H1 (cell line): ENCODE results near the gene SKOR2. TPM values are rescaled to one million over a fixed set of nuclear protein-coding genes. Genes with fewer than 3 reads are reported as not detected.

Source experiments
- CTCF ChIA-PET: fragments of 300-600 bp; sonication (Branson Sonifier 250); formaldehyde crosslinking; loops from one replicate; lab custom pipeline; 2021; ENCODE audit not compliant: partially characterized antibody; lab: Charles Lee
- POLR2A ChIA-PET: fragments of 300-600 bp; sonication (Branson Sonifier 250); formaldehyde crosslinking; loops from one replicate; lab custom pipeline; 2021; ENCODE audit warnings: inconsistent platforms; ENCODE audit not compliant: partially characterized antibody; lab: Charles Lee
- DNase-seq, 2 experiments: peaks; one replicate each; pipeline versions ENCODE4 v3.0.0 to v3.0.0-alpha.2; 2010 to 2022; ENCODE audit warnings: low spot score in 2 of 2, low read depth in 1 of 2, mixed read lengths in 1 of 2
- FAIRE-seq: peaks from 2 replicates; lab custom pipeline; 2011; peaks lifted over from hg19 to GRCh38; lab: Jason Lieb, UNC
- H2AFZ ChIP-seq: 2 replicates; pipeline ENCODE4 v1.8.1; 2012; ENCODE audit warnings: low read length, inconsistent platforms
- H2AK5ac ChIP-seq: 2 replicates; pipeline ENCODE4 v1.6.1; 2013; ENCODE audit warnings: low read depth, low read length
- H2BK120ac ChIP-seq: replicated peaks from 2 replicates; pipeline ENCODE3; 2013; ENCODE audit warnings: low read depth, low read length, inconsistent platforms
- H2BK12ac ChIP-seq: 2 replicates; pipeline ENCODE4 v1.6.1; 2013; ENCODE audit warnings: low read depth, low read length
- H2BK15ac ChIP-seq: 2 replicates; pipeline ENCODE4 v1.6.1; 2013; ENCODE audit warnings: low read length
- H2BK20ac ChIP-seq: 2 replicates; pipeline ENCODE4 v1.6.1; 2013; ENCODE audit warnings: low read length
- H2BK5ac ChIP-seq: 2 replicates; pipeline ENCODE4 v1.6.1; 2013; ENCODE audit warnings: low read depth, low read length
- H3K14ac ChIP-seq: 2 replicates; pipeline ENCODE4 v1.6.1; 2013; ENCODE audit warnings: inconsistent platforms; ENCODE audit not compliant: insufficient read length
- H3K18ac ChIP-seq: 2 replicates; pipeline ENCODE4 v1.6.1; 2013; ENCODE audit warnings: low read length; ENCODE audit errors: extremely low read depth
- H3K23ac ChIP-seq: 2 replicates; pipeline ENCODE4 v1.6.1; 2013; ENCODE audit warnings: inconsistent platforms; ENCODE audit not compliant: insufficient read length
- H3K23me2 ChIP-seq: 2 replicates; pipeline ENCODE4 v1.6.1; 2013; ENCODE audit warnings: low read depth, low read length
- H3K27ac ChIP-seq: 2 replicates; pipeline ENCODE4 v1.6.1; 2011; ENCODE audit warnings: low read depth, low read length, inconsistent platforms
- H3K27me3 ChIP-seq, 4 experiments: replicated peaks in 1 of 4; 1 replicate in 1 of 4; 2 replicates in 3 of 4; pipeline versions ENCODE4 v1.6.1 to v1.8.1; 2011 to 2013; ENCODE audit warnings: low read length in 3 of 4, mild to moderate bottlenecking in 3 of 4, inconsistent platforms in 2 of 4, mixed read lengths in 2 of 4, moderate library complexity in 1 of 4; ENCODE audit not compliant: control insufficient read depth in 3 of 4, insufficient read depth in 3 of 4; ENCODE audit errors: extremely low read depth in 1 of 4
- H3K36me3 ChIP-seq, 4 experiments: 2 replicates each; pipeline versions ENCODE4 v1.6.1 to v1.8.1; 2011 to 2013; ENCODE audit warnings: mild to moderate bottlenecking in 4 of 4, low read length in 3 of 4, moderate library complexity in 2 of 4, control low read depth in 1 of 4, inconsistent platforms in 1 of 4; ENCODE audit not compliant: insufficient read depth in 4 of 4, control insufficient read depth in 2 of 4
- H3K4ac ChIP-seq: replicated peaks from 2 replicates; pipeline ENCODE3; 2013; ENCODE audit warnings: low read length, low read depth, mixed read lengths, inconsistent platforms; ENCODE audit not compliant: insufficient read length
- H3K4me1 ChIP-seq, 4 experiments: replicated peaks in 1 of 4; 1 replicate in 1 of 4; 2 replicates in 3 of 4; pipeline versions ENCODE4 v1.6.1 to v1.8.1; 2011 to 2013; ENCODE audit warnings: low read length in 3 of 4, inconsistent platforms in 2 of 4, mixed read lengths in 1 of 4; ENCODE audit not compliant: insufficient read depth in 4 of 4, control insufficient read depth in 3 of 4
- H3K4me2 ChIP-seq, 2 experiments: 2 replicates each; pipeline versions ENCODE4 v1.6.1 to v1.8.1; 2011 to 2013; ENCODE audit warnings: low read depth in 2 of 2, low read length in 2 of 2, control low read depth in 1 of 2, inconsistent platforms in 1 of 2, mild to moderate bottlenecking in 1 of 2; ENCODE audit not compliant: insufficient read depth in 1 of 2
- H3K4me3 ChIP-seq, 4 experiments: fragments of 200-600, 300-600 bp in 1 of 4; sonication (generic), shearing (Covaris generic), sonication (Bioruptor Twin) in 1 of 4; 2 replicates each; pipeline versions ENCODE4 v1.5.1 to v1.8.1; 2011 to 2016; ENCODE audit warnings: low read length in 4 of 4, low read depth in 3 of 4, control low read depth in 2 of 4, inconsistent platforms in 2 of 4, mild to moderate bottlenecking in 2 of 4, mixed read lengths in 1 of 4, moderate library complexity in 1 of 4; ENCODE audit not compliant: insufficient read depth in 2 of 4; ENCODE audit errors: extremely low read depth in 1 of 4
- H3K56ac ChIP-seq: replicated peaks from 2 replicates; pipeline ENCODE3; 2013; ENCODE audit warnings: low read depth, mild to moderate bottlenecking, mixed read lengths, low read length, inconsistent platforms; ENCODE audit not compliant: insufficient read length
- H3K79me1 ChIP-seq: 2 replicates; pipeline ENCODE4 v1.6.1; 2013; ENCODE audit warnings: low read depth, low read length, control low read depth
- H3K79me2 ChIP-seq, 2 experiments: 2 replicates each; pipeline versions ENCODE4 v1.6.1 to v1.8.1; 2012 to 2013; ENCODE audit warnings: low read length in 2 of 2, mild to moderate bottlenecking in 2 of 2, inconsistent platforms in 1 of 2; ENCODE audit not compliant: insufficient read depth in 2 of 2, control insufficient read depth in 1 of 2
- H3K9ac ChIP-seq, 4 experiments: replicated peaks in 1 of 4; 1 replicate in 1 of 4; 2 replicates in 3 of 4; pipeline versions ENCODE4 v1.6.1 to v1.8.1; 2011 to 2013; ENCODE audit warnings: low read depth in 3 of 4, low read length in 3 of 4, control low read depth in 2 of 4, mild to moderate bottlenecking in 2 of 4, moderate library complexity in 2 of 4, inconsistent platforms in 1 of 4; ENCODE audit errors: extremely low read depth in 1 of 4
- H3K9me3 ChIP-seq, 2 experiments: 2 replicates each; pipeline versions ENCODE4 v1.6.1 to v1.8.1; 2012 to 2013; ENCODE audit warnings: mild to moderate bottlenecking in 2 of 2, moderate library complexity in 2 of 2, control low read depth in 1 of 2, inconsistent platforms in 1 of 2, low read depth in 1 of 2, low read length in 1 of 2, mixed read lengths in 1 of 2; ENCODE audit not compliant: insufficient read depth in 2 of 2
- H4K20me1 ChIP-seq, 2 experiments: replicated peaks in 1 of 2; 2 replicates each; pipeline versions ENCODE3 to v1.8.1; 2011 to 2013; ENCODE audit warnings: inconsistent platforms in 2 of 2, low read length in 2 of 2, mild to moderate bottlenecking in 1 of 2; ENCODE audit not compliant: insufficient read depth in 2 of 2, control insufficient read depth in 1 of 2
- H4K5ac ChIP-seq: 2 replicates; pipeline ENCODE4 v1.6.1; 2013; ENCODE audit warnings: low read length, low read depth, mixed read lengths, inconsistent platforms; ENCODE audit not compliant: insufficient read length
- H4K8ac ChIP-seq: 2 replicates; pipeline ENCODE4 v1.8.0; 2013; ENCODE audit warnings: mild to moderate bottlenecking, moderate library complexity, low read length, inconsistent platforms; ENCODE audit not compliant: insufficient read depth; ENCODE audit errors: extremely low read depth
- H4K91ac ChIP-seq: replicated peaks from 2 replicates; pipeline ENCODE3; 2013; ENCODE audit warnings: low read length, mixed read lengths, inconsistent platforms; ENCODE audit not compliant: insufficient read length
- ASH2L ChIP-seq: fragments of 200-600, 300-600 bp; sonication (generic); IDR thresholded peaks from one replicate; pipeline ENCODE4 v1.7.1; 2017; ENCODE audit warnings: low read length
- CEBPB ChIP-seq: IDR thresholded peaks from 2 replicates; pipeline ENCODE4 v1.6.1; 2012; ENCODE audit warnings: low read depth, low read length
- WGBS, 2 experiments: shearing (Covaris generic) in 1 of 2; methylation state at CpG; one replicate each; pipeline versions ENCODE4 v1.1.6 to v1.1.7; 2013 to 2015; ENCODE audit warnings: low lambda C conversion rate in 2 of 2, mixed read lengths in 2 of 2, inconsistent platforms in 1 of 2, low coverage in 1 of 2, missing lambda C conversion rate in 1 of 2; ENCODE audit not compliant: insufficient replicate concordance in 2 of 2, insufficient coverage in 1 of 2, insufficient read length in 1 of 2; ENCODE audit errors: extremely low coverage in 1 of 2, missing lambda C conversion rate in 1 of 2; 5-methylcytosine and 5-hydroxymethylcytosine counted together
- polyA plus RNA-seq, 7 experiments: library from polyadenylated mRNA; depleted of rRNA in 3 of 7; stranded (reverse) in 5 of 7; unstranded in 2 of 7; fragments of >200 nt in 5 of 7; fragments of 200-250 nt in 2 of 7; gene quantifications; 1 replicate in 5 of 7; 2 replicates in 1 of 7; 4 replicates in 1 of 7; pipeline versions ENCODE4 v1.2.1 to v1.2.3, GENCODE V29; 2011 to 2013; ENCODE audit warnings: missing spikeins in 2 of 7, mixed read lengths in 2 of 7
- total RNA-seq: library from RNA; stranded (reverse); fragmentation: NEBNext Ultra II Directional; extraction: Animal tissue kit (Norgen Biotek cat#: 25700); gene quantifications from 2 replicates; pipeline ENCODE4 v1.2.1, GENCODE V29; 2021

The SKOR2 gene
- total and polyA plus RNA-seq, 2 of the 8 experiments (the other 6 are each of a cell fraction or from before 2014, with no cell fraction given), result 0.05 to 0.11 TPM

DNA sequence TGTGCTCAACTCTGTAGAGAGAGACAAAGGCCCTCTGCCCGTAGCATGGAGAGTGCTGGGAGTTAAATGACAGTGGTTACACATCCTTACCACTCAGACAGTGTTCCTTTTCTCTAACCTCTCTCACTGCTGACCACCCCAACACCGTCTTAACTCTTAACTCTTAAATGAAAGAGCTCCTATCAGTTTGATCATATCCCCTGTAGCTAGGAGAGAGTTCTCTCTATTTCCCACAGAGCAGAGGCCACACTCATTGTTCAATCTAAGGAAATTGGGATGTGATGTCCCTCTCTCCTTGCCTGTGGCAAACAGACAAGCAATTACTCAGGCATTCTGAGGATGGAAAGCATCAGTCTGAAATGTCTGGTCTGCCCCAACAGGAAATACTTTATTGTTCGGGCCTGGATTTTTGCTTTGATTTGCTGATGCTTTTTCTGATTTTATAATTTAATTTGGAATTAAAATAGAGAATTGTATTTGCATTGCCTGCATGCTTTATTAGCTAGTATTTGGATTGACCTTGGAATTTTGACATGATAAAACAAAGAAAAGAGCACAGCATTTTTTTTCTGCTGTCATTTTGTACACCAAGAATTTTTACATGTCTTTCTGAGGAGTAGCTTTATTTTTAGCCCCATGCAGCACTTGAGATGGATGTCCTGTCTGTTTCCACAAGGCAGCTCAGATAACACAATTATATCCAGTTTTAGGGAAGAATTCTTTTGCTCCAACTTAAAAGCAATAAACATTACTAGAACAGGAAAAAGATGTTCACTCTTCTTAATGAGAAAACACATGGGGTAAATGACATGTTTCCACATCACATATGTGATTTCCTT, 47.6 kb downstream of the SKOR2 start:
- Histone ChIP-seq H3K4me2 (no peak overlapping the region), H3K4ac (no peak overlapping the region), H3K79me1 (no peaks in the 10 kb centered on the region), H2BK5ac (no peak overlapping the region), H3K9ac (no peak overlapping the region; a peak in 1 of 7 replicates), H3K79me2 (no peaks in the 10 kb centered on the region), H3K23me2 (no peaks in the 10 kb centered on the region), H4K8ac (no peak overlapping the region), H2BK12ac (no peak overlapping the region), H3K23ac (no peak overlapping the region), H2BK20ac (no peak overlapping the region), H4K20me1 (no peaks in the 10 kb centered on the region), H2AFZ (peak overlapping the region; percentile 82; the same call in 1 of the 2 replicates), H3K27me3 (no peaks in the 10 kb centered on the region), H3K4me3 (no peak overlapping the region), H3K4me1 (peaks cover 0 to 4% (median 0%) of the 10 kb centered on the region in 4 experiments; a peak in 3 of 7 replicates), H2AK5ac (no peak overlapping the region), H3K9me3 (no peaks in the 10 kb centered on the region), H2BK120ac (no peak overlapping the region), H4K5ac (no peak overlapping the region), H4K91ac (no peak overlapping the region), H3K14ac (no peak overlapping the region), H3K56ac (no peak overlapping the region), H2BK15ac (no peak overlapping the region), H3K36me3 (no peaks in the 10 kb centered on the region), H3K18ac (no peak overlapping the region), H3K27ac (no peak overlapping the region)
- ChIA-PET POLR2A (interaction anchor here (1.1 to 1.4 kb wide), 2 partner anchors 54 to 104 kb away, joined by 3 read pairs; no protein-coding TSS in a partner anchor), CTCF (interaction anchor here (0.5 to 5.8 kb wide), 30 partner anchors 9 to 949 kb away, joined by 3 to 77 read pairs (median 6); partner anchors contain the start of gene HDHD2)
- DNase-seq (no peak), FAIRE-seq (no peak)
- WGBS, 2 experiments, result 72% methylated on average over 3 of the region's 3 CpGs; no CpG with 5 or more reads in 1 of the 2 experiments
- TF ChIP-seq CEBPB (no peak), ASH2L (no peak)
